SHP77 treated with DMSO at 0.1 percent for 48 hours (cell line): Measurements from ENCODE around the gene RAB35.

Experiments
- DNase-seq: peaks from one replicate; lab custom pipeline; 2025; lab: John Stamatoyannopoulos, UW

Gene RAB35

DNA sequence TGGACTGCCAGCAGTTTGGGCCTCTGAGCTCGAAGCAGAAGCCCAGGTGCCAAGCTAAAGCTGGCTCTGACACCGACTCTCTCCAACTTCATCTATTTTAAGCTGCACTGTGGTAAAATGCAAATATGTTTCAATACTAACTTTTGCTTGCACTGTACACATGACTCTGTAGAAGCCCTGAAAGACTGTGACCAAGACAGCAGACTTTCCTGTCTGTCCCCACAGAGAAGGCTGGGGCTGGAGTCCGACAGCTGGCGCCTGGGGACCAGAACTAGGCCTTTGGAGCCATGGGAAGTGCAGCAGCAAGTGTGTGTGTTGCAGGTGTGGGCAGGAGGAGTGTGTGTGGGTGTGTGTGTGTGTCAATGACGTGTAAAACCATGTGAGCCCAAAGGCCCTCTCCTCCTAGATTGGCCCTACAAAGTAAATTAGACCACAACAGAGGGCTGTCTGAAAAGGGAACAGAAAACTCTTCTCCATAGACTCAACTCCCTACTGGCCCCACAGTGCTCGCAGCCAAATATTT is 16.4 kb upstream of the RAB35 start:
- no peak for DNase-seq

DNA sequence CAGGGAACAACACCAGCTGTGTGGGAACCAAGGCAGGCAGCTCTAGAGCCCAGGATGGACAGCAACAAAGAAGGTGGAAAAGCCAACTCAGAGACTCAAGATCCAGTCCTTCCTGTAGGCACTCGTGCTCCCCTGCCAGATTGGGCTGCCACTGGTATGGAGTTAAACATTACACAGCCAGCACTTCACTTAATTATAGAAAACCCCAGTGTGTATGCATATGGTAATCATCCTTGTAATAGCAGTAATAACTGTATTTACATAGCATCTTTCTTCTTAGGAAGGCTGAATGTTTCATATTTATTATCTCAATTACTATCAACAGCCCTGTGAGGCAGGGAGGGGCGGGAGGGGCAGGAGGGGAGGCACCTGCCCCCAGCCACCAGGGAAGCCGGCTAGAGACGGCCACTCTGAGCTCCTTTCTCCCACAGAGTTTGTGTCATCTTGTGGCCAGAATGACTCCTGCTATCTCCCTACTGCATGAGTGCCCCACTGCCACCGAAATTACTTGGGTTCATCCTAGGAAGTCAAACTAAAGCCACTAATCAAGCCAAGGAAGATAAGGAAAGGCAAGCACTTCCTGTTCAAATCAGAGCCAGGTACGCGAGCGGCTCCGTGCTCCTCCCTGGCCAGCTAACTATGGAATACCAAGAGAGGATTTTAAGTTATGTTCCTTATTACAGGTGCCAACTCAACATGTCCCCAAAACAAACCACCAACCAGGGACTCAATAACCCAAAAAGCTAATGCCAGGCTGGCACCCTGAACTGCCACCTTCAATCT is 15.7 kb upstream of the RAB35 start:
- DNase-seq, result no peak

- DNase-seq, result no peak
Observed at GRCh38 chr12:120131116-120131515, 14.6 kb upstream of the RAB35 start.

DNA sequence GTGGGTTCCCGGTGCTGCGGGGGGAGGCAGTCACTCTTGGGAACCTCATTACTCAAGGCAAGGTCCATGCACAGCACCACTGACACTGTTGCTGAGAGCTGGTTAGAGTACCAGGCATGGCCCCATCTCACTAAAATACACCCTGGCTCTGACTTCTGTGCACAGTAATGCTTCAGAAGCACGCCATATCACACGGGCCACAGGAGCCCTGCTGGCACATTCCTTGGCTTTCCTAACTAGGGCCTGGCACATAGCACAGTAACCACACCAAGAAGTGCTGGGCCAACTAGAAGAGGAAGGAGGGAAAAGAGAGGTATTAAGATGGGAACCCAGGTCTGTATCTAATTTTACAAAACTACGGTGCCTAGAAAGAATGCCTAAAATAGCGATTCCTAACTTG is 13.5 kb upstream of the RAB35 start:
- DNase-seq, result no peak

DNA sequence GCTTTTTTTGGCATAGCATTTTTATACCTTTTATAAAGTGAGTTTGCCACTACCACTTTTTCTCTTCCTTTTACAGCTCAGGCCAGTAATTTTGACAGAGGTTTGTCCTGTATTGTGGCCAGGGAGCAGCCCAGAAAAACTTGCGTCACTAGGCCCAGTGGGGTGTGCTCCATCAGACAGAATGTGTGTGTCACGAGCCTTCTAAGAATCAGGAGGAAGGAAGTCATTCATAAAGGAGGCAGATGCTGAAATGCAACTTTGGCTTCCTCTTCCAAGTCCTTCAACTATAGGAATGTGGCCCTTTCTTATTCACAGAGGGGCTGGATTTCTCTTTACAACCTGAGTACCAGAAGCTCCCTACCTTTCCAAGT is 10.1 kb upstream of the RAB35 start:
- no peak for DNase-seq

DNA sequence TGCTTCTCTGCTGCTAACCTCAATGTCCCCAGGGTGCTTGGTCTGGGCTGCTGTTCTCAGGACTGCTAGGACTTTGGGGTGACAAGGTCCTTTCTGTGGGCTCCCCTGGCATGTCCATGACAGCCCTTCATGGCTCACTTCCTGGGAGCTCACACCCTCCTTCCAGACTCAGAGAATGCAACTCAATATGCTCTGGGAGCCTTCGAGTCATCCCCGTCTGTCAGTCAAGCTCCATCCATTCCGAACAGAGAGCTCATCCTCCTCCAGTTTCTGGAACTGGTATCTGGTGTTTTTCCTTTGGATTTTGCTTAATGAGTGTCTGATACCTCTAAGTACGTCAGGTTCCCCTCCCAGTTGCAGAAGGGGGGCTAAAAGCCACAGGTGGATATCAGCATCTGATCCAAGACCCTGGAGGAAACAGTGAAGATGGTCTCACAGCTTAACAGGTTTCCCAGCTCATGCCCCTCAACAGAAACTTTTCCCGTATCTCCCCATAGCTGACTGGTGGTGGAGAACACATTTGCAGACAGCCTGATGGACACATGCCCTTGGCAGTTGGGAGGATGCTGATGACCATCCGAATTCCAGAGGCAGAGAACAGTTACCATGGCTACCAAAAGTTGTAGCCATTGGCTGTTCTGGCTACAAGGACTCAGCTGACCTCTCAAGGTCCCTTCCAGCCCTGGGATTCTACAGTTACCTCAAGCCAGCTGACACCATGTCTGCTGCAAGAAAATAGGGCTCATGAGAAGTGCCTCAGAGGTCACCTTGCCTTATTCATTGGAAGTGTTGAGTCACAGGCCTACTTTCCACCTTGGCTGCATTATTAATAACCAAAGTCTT is 9.5 kb upstream of the RAB35 start:
- DNase-seq, result no peak

GRCh38 chr12:120125029-120125428 is 8.5 kb upstream of the RAB35 start:
- DNase-seq, result no peak

GRCh38 chr12:120121766-120122293 is 5.3 kb upstream of the RAB35 start:
- DNase-seq, result no peak

- DNase-seq, result no peak
Observed at GRCh38 chr12:120121343-120121742, 4.8 kb upstream of the RAB35 start.

DNA sequence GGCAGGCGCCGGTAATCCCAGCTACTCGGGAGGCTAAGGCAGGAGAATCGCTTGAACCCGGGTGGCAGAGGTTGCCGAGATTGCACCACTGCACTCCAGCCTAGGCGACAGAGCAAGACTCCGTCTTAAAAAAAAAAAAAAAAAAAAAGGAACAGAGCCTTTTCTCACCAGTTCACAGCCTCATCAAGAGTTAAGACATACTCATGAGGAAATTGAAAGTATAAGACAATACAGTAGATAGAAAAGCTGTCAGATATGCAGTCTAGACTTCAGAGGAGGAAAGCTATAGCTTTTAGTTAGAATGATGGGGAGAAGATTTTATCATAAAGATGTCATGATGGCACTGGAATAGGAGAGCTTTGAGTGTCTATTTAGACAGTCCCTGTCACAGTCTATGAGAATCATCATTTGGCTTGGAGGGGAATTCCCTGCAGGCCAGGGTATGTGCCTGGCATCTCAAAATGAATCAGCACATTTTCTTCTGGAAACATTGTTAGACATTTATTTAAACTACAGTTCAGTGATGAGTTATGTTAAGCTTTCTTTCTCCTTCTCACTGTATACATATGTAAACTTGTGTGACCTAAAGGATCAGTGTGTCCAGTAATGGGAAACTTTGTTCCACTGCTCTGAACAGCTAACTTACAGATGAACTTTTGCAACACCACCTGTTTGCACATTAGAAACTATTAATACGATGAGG is 2.9 kb upstream of the RAB35 start:
- DNase-seq, result no peak

- peak; percentile 42 for DNase-seq
Observed at GRCh38 chr12:120118321-120119061, 1.9 kb upstream of the RAB35 start.

GRCh38 chr12:120117961-120118320 is 1.4 kb upstream of the RAB35 start:
- no peak for DNase-seq

- peak; percentile 74 for DNase-seq
Observed at GRCh38 chr12:120116792-120117651, 469 bp upstream of the RAB35 start.

DNA sequence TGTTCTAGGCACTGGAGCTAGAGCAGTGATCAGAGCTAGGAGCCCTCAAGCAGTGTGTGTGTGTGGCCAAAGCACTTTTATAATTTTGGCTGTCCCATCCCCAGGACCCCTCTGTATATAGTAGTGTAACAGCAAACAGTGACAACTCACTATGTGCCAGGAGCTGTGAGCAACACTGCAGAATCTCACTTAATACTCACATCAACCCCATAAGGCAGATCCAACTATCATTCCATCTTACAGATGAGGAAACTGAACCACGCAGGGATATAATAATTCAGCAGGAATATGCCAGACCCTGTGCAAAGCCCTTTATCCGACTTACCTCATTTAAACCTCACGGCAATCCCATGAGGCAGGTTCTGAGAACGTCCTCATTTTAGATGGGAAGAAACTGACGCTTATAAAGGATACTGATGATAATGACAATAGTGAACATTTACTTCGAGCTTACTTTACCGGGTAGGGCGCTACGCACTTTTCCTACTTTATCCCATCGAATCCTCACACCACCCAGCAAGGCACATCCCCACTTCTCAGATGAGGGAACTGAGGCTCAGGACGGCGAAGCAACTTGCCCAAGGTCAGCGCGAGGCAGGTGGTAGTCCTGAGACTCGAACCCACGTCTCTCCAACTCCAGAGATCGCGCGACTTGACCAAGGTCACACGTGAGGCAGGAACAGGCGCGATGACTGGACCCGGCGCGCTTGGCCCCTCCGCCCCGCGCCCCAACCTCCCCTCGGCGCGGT is 687 bp downstream of the RAB35 start:
- no peak for DNase-seq

DNA sequence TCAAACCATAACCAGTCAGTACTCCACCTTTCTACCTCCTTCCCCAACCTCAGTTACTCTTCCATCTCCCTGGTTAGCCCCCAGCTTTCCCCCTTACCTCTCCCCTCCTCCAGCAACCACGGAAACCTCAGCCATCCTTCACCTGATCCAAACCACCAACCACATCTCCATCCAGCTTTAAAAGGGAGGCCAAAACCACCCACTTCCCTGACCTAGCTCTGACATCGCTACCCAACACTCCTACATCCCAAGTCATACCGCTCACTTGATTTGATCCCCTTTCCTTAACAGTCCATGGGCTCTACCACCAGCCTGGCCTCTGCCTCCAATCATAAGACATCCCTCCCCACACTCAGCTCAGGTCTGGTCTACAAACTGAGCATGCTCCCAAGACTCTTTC is 1.5 kb downstream of the RAB35 start:
- no peak for DNase-seq

- DNase-seq, result no peak
Observed at GRCh38 chr12:120110550-120111501, 5.7 kb downstream of the RAB35 start.

GRCh38 chr12:120109570-120110267 is 6.8 kb downstream of the RAB35 start:
- DNase-seq, result no peak

DNA sequence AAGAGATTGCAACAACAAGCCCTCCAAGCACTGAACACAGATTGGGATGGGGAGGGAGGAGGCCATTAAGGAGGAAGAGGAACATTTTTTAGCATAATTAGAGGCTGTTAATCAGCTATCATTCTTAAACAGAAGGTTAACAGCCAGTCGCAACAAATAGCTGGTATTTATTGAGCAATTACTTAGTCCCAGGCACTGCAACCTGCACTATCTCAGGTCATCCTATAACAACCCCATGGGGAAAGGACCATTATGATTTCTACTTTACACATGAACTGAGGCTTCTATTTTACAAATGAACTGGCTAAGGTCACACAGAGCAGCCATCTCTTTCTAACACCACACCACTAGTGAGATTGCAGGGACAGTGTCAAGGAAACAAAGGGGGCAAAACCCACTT is 10.4 kb downstream of the RAB35 start:
- no peak for DNase-seq
